H9 (cell line): ENCODE measurements around the gene PRELID2. TPM values are rescaled to one million over a fixed set of nuclear protein-coding genes. Genes with fewer than 3 reads are reported as not detected.
"Not testable (repeated sequence)": the region's sequence is repeated elsewhere in the genome, so short reads cannot be mapped to it uniquely, and the experiment has no call there.

Experiments
- DNase-seq: peaks from one replicate; pipeline ENCODE4 v3.0.0-alpha.2; 2017
- H2AFZ ChIP-seq: one replicate; pipeline ENCODE4 v1.6.1; 2013; ENCODE audit warnings: mild to moderate bottlenecking, low read length, control low read depth, moderate library complexity
- H2AK5ac ChIP-seq: 2 replicates; pipeline ENCODE4 v1.6.1; 2013; ENCODE audit warnings: low read length, control low read depth, mixed read lengths; ENCODE audit not compliant: insufficient read length
- H2BK120ac ChIP-seq: one replicate; pipeline ENCODE4 v1.6.1; 2013; ENCODE audit warnings: low read depth, mild to moderate bottlenecking, low read length, control low read depth, inconsistent platforms; ENCODE audit not compliant: poor library complexity, severe bottlenecking
- H2BK12ac ChIP-seq: 2 replicates; pipeline ENCODE4 v1.6.1; 2013; ENCODE audit warnings: low read length, control low read depth, mixed read lengths, low read depth; ENCODE audit not compliant: insufficient read length
- H2BK15ac ChIP-seq: 2 replicates; pipeline ENCODE4 v1.6.1; 2013; ENCODE audit warnings: low read depth, low read length, control low read depth
- H2BK20ac ChIP-seq: one replicate; pipeline ENCODE4 v1.6.1; 2013; ENCODE audit warnings: low read depth, mild to moderate bottlenecking, low read length, control low read depth, inconsistent platforms; ENCODE audit not compliant: poor library complexity, severe bottlenecking
- H2BK5ac ChIP-seq: 2 replicates; pipeline ENCODE4 v1.6.1; 2013; ENCODE audit warnings: low read length, control low read depth, mixed read lengths; ENCODE audit not compliant: insufficient read length
- H3K14ac ChIP-seq: 2 replicates; pipeline ENCODE4 v1.6.1; 2013; ENCODE audit warnings: low read length, control low read depth; ENCODE audit not compliant: insufficient read depth
- H3K18ac ChIP-seq: 2 replicates; pipeline ENCODE4 v1.6.1; 2013; ENCODE audit warnings: low read depth, mild to moderate bottlenecking, mixed read lengths, low read length, control low read depth; ENCODE audit not compliant: insufficient read length
- H3K23ac ChIP-seq: 2 replicates; pipeline ENCODE4 v1.6.1; 2013; ENCODE audit warnings: low read length, control low read depth, mixed read lengths, low read depth; ENCODE audit not compliant: insufficient read length
- H3K23me2 ChIP-seq: 2 replicates; pipeline ENCODE4 v1.6.1; 2013; ENCODE audit warnings: low read depth, mild to moderate bottlenecking, mixed read lengths, low read length, control low read depth; ENCODE audit not compliant: insufficient read length, poor library complexity, severe bottlenecking
- H3K27ac ChIP-seq: 2 replicates; pipeline ENCODE4 v1.5.1; 2013; ENCODE audit warnings: low read length, control low read depth, mixed read lengths, low read depth; ENCODE audit not compliant: insufficient read length
- H3K27me3 ChIP-seq: 2 replicates; pipeline ENCODE4 v1.6.1; 2013; ENCODE audit warnings: low read length, control low read depth, inconsistent platforms; ENCODE audit not compliant: insufficient read depth
- H3K4ac ChIP-seq: 2 replicates; pipeline ENCODE4 v1.6.1; 2013; ENCODE audit warnings: low read depth, mild to moderate bottlenecking, control low read depth, inconsistent platforms, low read length, moderate library complexity
- H3K4me1 ChIP-seq: 2 replicates; pipeline ENCODE4 v1.6.1; 2013; ENCODE audit warnings: low read length, control low read depth, inconsistent platforms; ENCODE audit not compliant: insufficient read depth
- H3K4me2 ChIP-seq: 2 replicates; pipeline ENCODE4 v1.6.1; 2013; ENCODE audit warnings: low read length, control low read depth, mixed read lengths; ENCODE audit not compliant: insufficient read length, insufficient read depth
- H3K56ac ChIP-seq: 2 replicates; pipeline ENCODE4 v1.6.1; 2013; ENCODE audit warnings: low read depth, mild to moderate bottlenecking, mixed read lengths, low read length, control low read depth; ENCODE audit not compliant: insufficient read length
- H3K79me1 ChIP-seq: 2 replicates; pipeline ENCODE4 v1.6.1; 2013; ENCODE audit warnings: low read depth, mild to moderate bottlenecking, moderate library complexity, low read length, control low read depth, inconsistent platforms; ENCODE audit not compliant: insufficient read depth, poor library complexity, severe bottlenecking
- H3K79me2 ChIP-seq: 2 replicates; pipeline ENCODE4 v1.6.1; 2013; ENCODE audit warnings: low read length, control low read depth, inconsistent platforms; ENCODE audit not compliant: insufficient read depth
- H3K9ac ChIP-seq: 2 replicates; pipeline ENCODE4 v1.6.1; 2013; ENCODE audit warnings: low read length, control low read depth, mixed read lengths; ENCODE audit not compliant: insufficient read length; ENCODE audit errors: extremely low read depth
- H3K9me3 ChIP-seq: one replicate; pipeline ENCODE4 v1.6.1; 2013; ENCODE audit warnings: low read depth, low read length, inconsistent platforms; ENCODE audit not compliant: control insufficient read depth
- H3T11ph ChIP-seq: one replicate; pipeline ENCODE4 v1.6.1; 2013; ENCODE audit warnings: mild to moderate bottlenecking, low read length, control low read depth, inconsistent platforms
- H4K20me1 ChIP-seq: one replicate; pipeline ENCODE4 v1.6.1; 2013; ENCODE audit not compliant: control insufficient read depth, insufficient read length, insufficient read depth
- H4K5ac ChIP-seq: 2 replicates; pipeline ENCODE4 v1.6.1; 2013; ENCODE audit warnings: low read depth, mild to moderate bottlenecking, mixed read lengths, low read length, control low read depth; ENCODE audit not compliant: insufficient read length
- H4K8ac ChIP-seq: replicated peaks from 2 replicates; pipeline ENCODE4 v1.6.1; 2013; ENCODE audit warnings: low read length, control low read depth, mixed read lengths, low read depth; ENCODE audit not compliant: insufficient read length
- H4K91ac ChIP-seq: 2 replicates; pipeline ENCODE4 v1.6.1; 2013; ENCODE audit warnings: low read depth, mild to moderate bottlenecking, moderate library complexity, mixed read lengths, low read length, control low read depth; ENCODE audit not compliant: insufficient read length
- H3K27ac Mint-ChIP-seq, 3 experiments: 2 replicates in 2 of 3; 3 replicates in 1 of 3; pipeline ENCODE4 v1.8.0; 2020 to 2021; ENCODE audit warnings: mixed read lengths in 3 of 3, mild to moderate bottlenecking in 1 of 3, moderate library complexity in 1 of 3
- H3K27me3 Mint-ChIP-seq: 2 replicates; pipeline ENCODE4 v1.8.0; 2021; ENCODE audit warnings: low read depth, mild to moderate bottlenecking, moderate library complexity, mixed read lengths
- H3K36me3 Mint-ChIP-seq, 3 experiments: 2 replicates in 2 of 3; 3 replicates in 1 of 3; pipeline ENCODE4 v1.8.0; 2020 to 2021; ENCODE audit warnings: low read depth in 3 of 3, mixed read lengths in 3 of 3; ENCODE audit not compliant: insufficient read depth in 1 of 3
- H3K4me1 Mint-ChIP-seq, 2 experiments: 2 replicates each; pipeline ENCODE4 v1.8.0; 2020; ENCODE audit warnings: mixed read lengths in 2 of 2
- H3K4me3 Mint-ChIP-seq, 2 experiments: 2 replicates in 1 of 2; 3 replicates in 1 of 2; pipeline ENCODE4 v1.8.0; 2020 to 2021; ENCODE audit warnings: mild to moderate bottlenecking in 2 of 2, mixed read lengths in 2 of 2, moderate library complexity in 1 of 2
- H3K9me3 Mint-ChIP-seq, 2 experiments: 2 replicates in 1 of 2; 3 replicates in 1 of 2; pipeline ENCODE4 v1.8.0; 2020; ENCODE audit warnings: mild to moderate bottlenecking in 2 of 2, mixed read lengths in 2 of 2, moderate library complexity in 1 of 2
- CTCF ChIP-seq: fragments of 200-600 bp; sonication (generic); conservative IDR thresholded peaks from 3 replicates; pipeline ENCODE4 v1.8.0; 2021; ENCODE audit warnings: antibody characterized with exemption, mild to moderate bottlenecking
- WGBS: extraction: QIAGEN DNeasy Blood & Tissue Kit; methylation state at CpG from one replicate; pipeline ENCODE4 v1.1.7; 2013; ENCODE audit warnings: missing lambda C conversion rate, low lambda C conversion rate, mixed read lengths; ENCODE audit not compliant: insufficient read length; ENCODE audit errors: extremely low coverage; 5-methylcytosine and 5-hydroxymethylcytosine counted together
- total RNA-seq: library from RNA; stranded (reverse); gene quantifications from 2 replicates; pipeline ENCODE4 v1.2.1, GENCODE V29; 2021

The PRELID2 gene
- total RNA-seq, 1 experiment from 2014 or later: 13.2 TPM

- no peaks in the 10 kb centered on the region for H3K79me1 ChIP-seq
- H3K4me1 ChIP-seq: no peaks in the 10 kb centered on the region; the same call in 1 of the 2 replicates
- H2BK5ac ChIP-seq: no peak overlapping the region
- H3K27ac Mint-ChIP-seq: no peak overlapping the region
- no peaks in the 10 kb centered on the region; a peak in 1 of 7 replicates for H3K36me3 Mint-ChIP-seq
- no peak overlapping the region for H2BK12ac ChIP-seq
- H2BK120ac ChIP-seq: no peak overlapping the region
- DNase-seq: no peak
- H3K4me1 Mint-ChIP-seq: peaks cover 6% of the 10 kb centered on the region in 2 experiments; a peak in 3 of 4 replicates
- H3K9me3 ChIP-seq: no peaks in the 10 kb centered on the region
- H3K23ac ChIP-seq: no peak overlapping the region
- H3K27me3 Mint-ChIP-seq: peaks cover 24% of the 10 kb centered on the region
- no peak overlapping the region for H3K14ac ChIP-seq
- no peak overlapping the region for H2AK5ac ChIP-seq
- no peaks in the 10 kb centered on the region; the same call in 1 of the 2 replicates for H3K27me3 ChIP-seq
- H2BK20ac ChIP-seq: no peak overlapping the region
- no peak overlapping the region for H3K4me3 Mint-ChIP-seq
- no CpG with 5 or more reads among the region's 6 CpGs for WGBS
- H3T11ph ChIP-seq: no peak overlapping the region
- no peak overlapping the region for H2BK15ac ChIP-seq
- H2AFZ ChIP-seq: no peak overlapping the region
- H3K23me2 ChIP-seq: peaks cover 4% of the 10 kb centered on the region
- H4K8ac ChIP-seq: no peak overlapping the region
- no peaks in the 10 kb centered on the region for H3K79me2 ChIP-seq
- no peak overlapping the region for H3K27ac ChIP-seq
- H3K9me3 Mint-ChIP-seq: no peaks in the 10 kb centered on the region; a peak in 1 of 5 replicates
- H3K18ac ChIP-seq: no peak overlapping the region
- no peak for TF ChIP-seq CTCF
- H3K4me2 ChIP-seq: no peak overlapping the region
- H4K5ac ChIP-seq: no peak overlapping the region
- no peaks in the 10 kb centered on the region for H4K20me1 ChIP-seq
- no peak overlapping the region for H3K56ac ChIP-seq
- no peak overlapping the region for H4K91ac ChIP-seq
- H3K4ac ChIP-seq: no peak overlapping the region
- no peak overlapping the region for H3K9ac ChIP-seq
These were observed 3.1 kb upstream of the PRELID2 start for GRCh38 chr5:145838276-145838675.

- not testable (repeated sequence) for H2BK120ac ChIP-seq, H4K20me1 ChIP-seq, H3K9ac ChIP-seq, H3K27ac Mint-ChIP-seq, H2AK5ac ChIP-seq, H3K4me1 ChIP-seq, H3K4ac ChIP-seq, H3K23me2 ChIP-seq, H2BK5ac ChIP-seq, H3K27ac ChIP-seq, H3K9me3 Mint-ChIP-seq, H3K79me2 ChIP-seq, H3K36me3 Mint-ChIP-seq, H3K9me3 ChIP-seq, H2BK15ac ChIP-seq, H3K14ac ChIP-seq, H4K91ac ChIP-seq, H3K4me3 Mint-ChIP-seq, DNase-seq, H3K79me1 ChIP-seq, H3K56ac ChIP-seq, H4K5ac ChIP-seq, H3K18ac ChIP-seq, H3T11ph ChIP-seq, H3K27me3 ChIP-seq, H2AFZ ChIP-seq, H3K23ac ChIP-seq, H3K4me1 Mint-ChIP-seq, H4K8ac ChIP-seq, H2BK12ac ChIP-seq, H2BK20ac ChIP-seq
- peak overlapping the region; percentile 76 for H3K4me2 ChIP-seq
- peaks cover 22% of the 10 kb centered on the region for H3K27me3 Mint-ChIP-seq
- WGBS: no CpG with 5 or more reads among the region's 13 CpGs
These were observed 1.1 kb upstream of the PRELID2 start for GRCh38 chr5:145836241-145836640.
